GM06990 (cell line): Measurements from ENCODE around the gene EPHA10.

Experiments
- DNase-seq: peaks from one replicate; pipeline ENCODE4 v3.0.0-alpha.2; 2011; ENCODE audit not compliant: insufficient read length; ENCODE audit errors: extremely low read depth
- H3K27me3 ChIP-seq: replicated peaks from 2 replicates; pipeline ENCODE4 v1.6.0; 2011; ENCODE audit warnings: low read length; ENCODE audit not compliant: control insufficient read depth, insufficient read depth
- H3K36me3 ChIP-seq: 2 replicates; pipeline ENCODE4 v1.5.1; 2011; ENCODE audit warnings: low read length; ENCODE audit not compliant: control insufficient read depth, insufficient read depth
- H3K4me3 ChIP-seq: replicated peaks from 2 replicates; pipeline ENCODE4 v1.5.1; 2011; ENCODE audit warnings: low read depth, mild to moderate bottlenecking, control low read depth, low read length
- TF ChIP-seq, protein P1 (sequence below): IDR thresholded peaks from 2 replicates; pipeline ENCODE4 v1.5.1; 2011; ENCODE audit warnings: low read length, control low read depth, mild to moderate bottlenecking, inconsistent platforms; ENCODE audit not compliant: insufficient read depth, poor library complexity, severe bottlenecking

Gene EPHA10

DNA sequence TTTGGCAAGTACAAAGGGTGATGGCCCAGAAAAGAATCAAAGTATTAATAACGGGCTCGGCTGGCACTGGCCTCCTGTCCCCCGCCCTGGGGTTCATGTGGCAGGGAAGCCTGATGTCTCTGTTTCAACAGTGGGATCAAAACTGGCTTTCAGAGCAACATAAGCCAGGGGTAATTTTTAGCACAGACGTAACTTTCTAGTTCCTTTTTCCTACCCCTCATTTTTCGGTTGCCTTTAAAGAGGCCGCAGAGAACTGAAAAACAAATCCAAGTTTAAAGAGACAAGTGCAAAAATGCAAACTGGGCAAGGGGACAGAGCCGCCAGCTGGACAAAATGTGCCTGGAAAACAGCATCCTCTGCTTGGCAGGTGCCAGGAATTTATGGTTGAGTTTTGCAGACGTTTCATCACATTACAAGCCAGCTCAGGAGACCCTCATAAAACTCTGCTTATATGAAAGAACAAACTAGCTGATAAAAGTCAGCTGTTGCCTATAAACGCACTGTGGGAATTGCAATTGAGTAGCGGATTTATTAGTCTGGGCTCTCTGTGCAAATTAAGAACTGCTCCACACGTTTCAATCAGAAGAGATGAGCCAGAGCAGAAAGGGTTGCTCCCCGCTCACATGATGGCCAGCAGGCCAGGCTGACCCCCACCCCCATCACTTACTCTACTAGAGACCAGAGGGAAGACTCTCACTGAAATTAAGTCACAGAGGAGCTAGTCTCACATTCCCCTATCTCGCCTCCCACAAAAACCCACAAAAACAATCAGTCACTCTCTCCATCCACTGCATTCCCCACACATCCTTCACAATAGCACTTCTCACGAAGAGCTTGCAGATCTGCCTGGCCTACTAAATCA, 88.4 kb downstream of the EPHA10 start:
- Histone ChIP-seq H3K4me3 (no peak overlapping the region), H3K36me3 (no peaks in the 10 kb centered on the region; the same call in 1 of the 2 replicates), H3K27me3 (no peaks in the 10 kb centered on the region)
- TF ChIP-seq, protein P1, sequence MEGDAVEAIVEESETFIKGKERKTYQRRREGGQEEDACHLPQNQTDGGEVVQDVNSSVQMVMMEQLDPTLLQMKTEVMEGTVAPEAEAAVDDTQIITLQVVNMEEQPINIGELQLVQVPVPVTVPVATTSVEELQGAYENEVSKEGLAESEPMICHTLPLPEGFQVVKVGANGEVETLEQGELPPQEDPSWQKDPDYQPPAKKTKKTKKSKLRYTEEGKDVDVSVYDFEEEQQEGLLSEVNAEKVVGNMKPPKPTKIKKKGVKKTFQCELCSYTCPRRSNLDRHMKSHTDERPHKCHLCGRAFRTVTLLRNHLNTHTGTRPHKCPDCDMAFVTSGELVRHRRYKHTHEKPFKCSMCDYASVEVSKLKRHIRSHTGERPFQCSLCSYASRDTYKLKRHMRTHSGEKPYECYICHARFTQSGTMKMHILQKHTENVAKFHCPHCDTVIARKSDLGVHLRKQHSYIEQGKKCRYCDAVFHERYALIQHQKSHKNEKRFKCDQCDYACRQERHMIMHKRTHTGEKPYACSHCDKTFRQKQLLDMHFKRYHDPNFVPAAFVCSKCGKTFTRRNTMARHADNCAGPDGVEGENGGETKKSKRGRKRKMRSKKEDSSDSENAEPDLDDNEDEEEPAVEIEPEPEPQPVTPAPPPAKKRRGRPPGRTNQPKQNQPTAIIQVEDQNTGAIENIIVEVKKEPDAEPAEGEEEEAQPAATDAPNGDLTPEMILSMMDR = no peak
- DNase-seq = peak; percentile 48

DNA sequence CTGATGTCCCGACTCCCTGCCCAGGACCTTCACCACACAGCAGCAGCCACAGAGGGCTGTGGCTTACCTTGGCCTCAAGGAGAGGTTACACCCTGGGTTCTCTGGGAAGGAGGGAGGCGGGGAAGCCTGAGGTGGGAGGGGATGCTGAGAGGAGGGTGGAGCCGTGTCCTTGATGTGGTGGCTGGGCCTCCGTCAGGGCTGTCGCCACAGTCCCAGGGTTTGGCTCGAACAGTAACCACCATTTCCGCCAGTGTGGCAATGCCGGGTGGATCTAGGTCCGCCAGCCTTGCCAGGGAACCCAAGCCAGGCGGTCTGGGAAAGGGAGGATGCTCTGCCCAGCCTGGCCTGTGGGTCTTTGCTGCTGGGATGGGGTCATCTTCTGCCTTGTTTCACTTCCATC, 91.0 kb downstream of the EPHA10 start:
- no peaks in the 10 kb centered on the region for H3K36me3 ChIP-seq
- H3K4me3 ChIP-seq = no peak overlapping the region
- no peak for DNase-seq
- TF ChIP-seq, protein P1 = no peak
- H3K27me3 ChIP-seq = no peaks in the 10 kb centered on the region

DNA sequence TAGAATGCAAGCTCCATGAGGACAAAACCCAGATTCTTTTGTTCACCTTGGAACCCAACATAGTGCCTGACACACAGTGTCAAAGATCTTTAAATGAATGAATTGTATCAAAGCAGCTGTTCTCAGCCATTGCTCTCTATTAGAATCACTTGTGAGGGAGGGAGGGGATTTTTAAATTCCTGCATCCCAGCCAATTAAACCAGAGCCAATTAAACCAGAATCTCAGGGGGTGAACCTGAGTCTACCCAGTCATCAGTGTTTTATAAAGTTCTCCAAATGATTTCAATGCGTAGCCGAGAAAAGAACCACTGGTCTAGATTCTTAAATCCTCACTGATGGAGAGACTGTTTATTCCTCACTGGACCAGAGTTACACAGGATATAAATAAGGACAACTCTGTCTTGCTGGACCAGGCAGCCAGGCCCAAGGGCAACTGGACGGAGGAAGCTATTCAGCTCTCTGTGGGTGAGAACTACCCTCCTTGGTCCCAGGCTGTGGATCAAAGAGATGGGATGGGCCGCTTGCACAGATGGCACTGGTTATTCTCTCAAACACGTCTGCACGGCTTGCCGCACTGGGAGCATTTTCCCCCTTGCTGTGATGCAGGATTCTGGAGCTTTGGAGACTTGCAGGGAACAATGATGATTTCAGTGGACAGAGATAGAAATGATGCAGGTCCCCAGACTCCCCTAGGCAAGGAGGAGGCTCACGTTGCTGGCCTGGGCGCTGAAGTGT, 92.6 kb downstream of the EPHA10 start:
- Histone ChIP-seq H3K27me3 (peaks cover 2% of the 10 kb centered on the region; the same call in 1 of the 2 replicates), H3K36me3 (no peaks in the 10 kb centered on the region), H3K4me3 (no peak overlapping the region)
- DNase-seq = no peak
- TF ChIP-seq, protein P1 = no peak

GRCh38 chr1:37671261-37671660, 93.7 kb downstream of the EPHA10 start:
- no peaks in the 10 kb centered on the region for H3K36me3 ChIP-seq
- DNase-seq = no peak
- no peak overlapping the region for H3K4me3 ChIP-seq
- H3K27me3 ChIP-seq = peaks cover 2% of the 10 kb centered on the region; the same call in 1 of the 2 replicates
- TF ChIP-seq, protein P1 = no peak

DNA sequence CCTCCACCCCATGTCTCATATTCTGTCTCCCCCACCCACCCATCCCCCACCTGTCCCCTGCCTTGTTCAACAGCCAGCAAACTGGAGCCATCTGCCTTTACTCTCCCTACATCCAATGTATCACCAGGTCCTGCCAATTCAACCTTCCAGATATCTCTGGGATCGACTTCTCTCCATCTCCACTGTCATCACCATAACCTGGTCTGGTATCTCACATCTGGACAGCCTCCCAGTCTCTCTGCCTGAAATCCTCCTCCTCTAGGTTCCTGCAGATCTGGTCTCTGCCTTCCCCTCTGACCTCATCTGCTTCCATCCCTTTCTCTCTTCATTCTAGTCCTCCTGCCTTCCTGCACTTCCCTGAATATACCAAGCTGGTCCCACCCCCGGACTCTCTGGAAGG, 94.8 kb downstream of the EPHA10 start:
- TF ChIP-seq, protein P1 = no peak
- DNase-seq = no peak
- H3K4me3 ChIP-seq = no peak overlapping the region
- H3K36me3 ChIP-seq = no peaks in the 10 kb centered on the region
- H3K27me3 ChIP-seq = peaks cover 2% of the 10 kb centered on the region; the same call in 1 of the 2 replicates
